ENCODE measurements around the gene UQCRC2. TPM values are rescaled to one million over a fixed set of nuclear protein-coding genes. Genes with fewer than 3 reads are reported as not detected.

Gene UQCRC2
- polyA plus RNA-seq, 1 donor (not counting 4 experiments of a cell fraction or from before 2014, with no cell fraction given) = 255 TPM

DNA sequence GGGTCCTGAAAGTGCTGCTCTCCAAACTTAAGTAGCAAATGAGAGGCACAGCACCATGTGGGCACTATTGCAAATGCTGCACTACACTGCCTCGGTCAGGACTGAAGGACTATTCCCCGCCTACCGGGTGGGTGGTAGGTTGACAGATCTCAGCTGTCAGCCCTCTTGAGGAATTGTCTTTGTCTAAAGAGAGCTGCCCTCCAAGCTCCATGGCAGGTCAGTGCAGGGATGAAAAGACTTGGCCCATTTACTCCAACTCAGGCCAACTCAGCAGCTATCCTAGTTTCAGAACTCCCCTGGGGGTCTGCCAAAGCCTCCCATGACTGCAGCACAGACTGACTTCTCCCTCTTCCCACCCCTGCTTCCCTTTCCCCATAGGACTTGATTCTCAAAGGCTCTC is 51.2 kb downstream of the UQCRC2 start:
- dilution Hi-C loops (cut with MboI; ENCODE audit: extremely low pct_ligation_motif_present, low sequenced_read_pairs) = no loop called here
- FAIRE-seq (no peak), DNase-seq (ENCODE audit: low read depth, low spot score) (no peak)
- Histone ChIP-seq H4K20me1 (ENCODE audit: control insufficient read depth, extremely low read depth, insufficient read depth, low read length) (no peaks in the 10 kb centered on the region), H3K27me3 (ENCODE audit: control insufficient read depth, extremely low read depth, insufficient read depth, low read length) (no peaks in the 10 kb centered on the region), H3K36me3 (ENCODE audit: control insufficient read depth in 2 of 2, extremely low read depth in 1 of 2, insufficient read depth in 2 of 2, low read length in 2 of 2) (no peaks in the 10 kb centered on the region), H3K9me3 (ENCODE audit: control insufficient read depth, low read depth, low read length) (no peaks in the 10 kb centered on the region), H3K4me2 (ENCODE audit: control insufficient read depth, extremely low read depth, insufficient read depth, low read depth, low read length) (no peak overlapping the region), H3K27ac (ENCODE audit: control insufficient read depth, insufficient read depth, low read length) (no peak overlapping the region), H3K79me2 (ENCODE audit: control insufficient read depth, insufficient read depth, low read length) (peaks cover 19% of the 10 kb centered on the region), H3K4me3 (ENCODE audit: control insufficient read depth in 2 of 3, extremely low read depth in 1 of 3, insufficient read depth in 2 of 3, low read depth in 1 of 3, low read length in 3 of 3) (no peak overlapping the region), H3K9me1 (ENCODE audit: control insufficient read depth, extremely low read depth, insufficient read depth, low read length) (no peaks in the 10 kb centered on the region), H2AFZ (ENCODE audit: control insufficient read depth, low read length) (no peak overlapping the region), H3K4me1 (ENCODE audit: control insufficient read depth, extremely low read depth, insufficient read depth, low read length) (peaks cover 27% of the 10 kb centered on the region), H3K9ac (ENCODE audit: control insufficient read depth, extremely low read depth, insufficient read depth, low read length) (no peak overlapping the region)
- TF ChIP-seq, protein P1, sequence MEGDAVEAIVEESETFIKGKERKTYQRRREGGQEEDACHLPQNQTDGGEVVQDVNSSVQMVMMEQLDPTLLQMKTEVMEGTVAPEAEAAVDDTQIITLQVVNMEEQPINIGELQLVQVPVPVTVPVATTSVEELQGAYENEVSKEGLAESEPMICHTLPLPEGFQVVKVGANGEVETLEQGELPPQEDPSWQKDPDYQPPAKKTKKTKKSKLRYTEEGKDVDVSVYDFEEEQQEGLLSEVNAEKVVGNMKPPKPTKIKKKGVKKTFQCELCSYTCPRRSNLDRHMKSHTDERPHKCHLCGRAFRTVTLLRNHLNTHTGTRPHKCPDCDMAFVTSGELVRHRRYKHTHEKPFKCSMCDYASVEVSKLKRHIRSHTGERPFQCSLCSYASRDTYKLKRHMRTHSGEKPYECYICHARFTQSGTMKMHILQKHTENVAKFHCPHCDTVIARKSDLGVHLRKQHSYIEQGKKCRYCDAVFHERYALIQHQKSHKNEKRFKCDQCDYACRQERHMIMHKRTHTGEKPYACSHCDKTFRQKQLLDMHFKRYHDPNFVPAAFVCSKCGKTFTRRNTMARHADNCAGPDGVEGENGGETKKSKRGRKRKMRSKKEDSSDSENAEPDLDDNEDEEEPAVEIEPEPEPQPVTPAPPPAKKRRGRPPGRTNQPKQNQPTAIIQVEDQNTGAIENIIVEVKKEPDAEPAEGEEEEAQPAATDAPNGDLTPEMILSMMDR (optimal IDR thresholded peaks at IDR 0.05 in 1 of 3, IDR thresholded peaks at IDR 0.05 in 1 of 3, conservative IDR thresholded peaks at IDR 0.05 in 1 of 3; ENCODE audit: extremely low read depth in 1 of 3, insufficient read depth in 2 of 3, low read length in 3 of 3) = no peak
- TF ChIP-seq EZH2 (IDR thresholded peaks at IDR 0.05; ENCODE audit: low read length) = no peak

- Histone ChIP-seq H2AFZ (ENCODE audit: control insufficient read depth, low read length) (no peak overlapping the region), H4K20me1 (ENCODE audit: control insufficient read depth, extremely low read depth, insufficient read depth, low read length) (no peaks in the 10 kb centered on the region), H3K36me3 (ENCODE audit: control insufficient read depth in 2 of 2, extremely low read depth in 1 of 2, insufficient read depth in 2 of 2, low read length in 2 of 2) (peaks cover 0 to under 1% of the 10 kb centered on the region in 2 experiments), H3K9me3 (ENCODE audit: control insufficient read depth, low read depth, low read length) (no peaks in the 10 kb centered on the region), H3K27ac (ENCODE audit: control insufficient read depth, insufficient read depth, low read length) (no peak overlapping the region), H3K27me3 (ENCODE audit: control insufficient read depth, extremely low read depth, insufficient read depth, low read length) (no peaks in the 10 kb centered on the region), H3K4me1 (ENCODE audit: control insufficient read depth, extremely low read depth, insufficient read depth, low read length) (peaks cover 26% of the 10 kb centered on the region), H3K9ac (ENCODE audit: control insufficient read depth, extremely low read depth, insufficient read depth, low read length) (no peak overlapping the region), H3K4me2 (ENCODE audit: control insufficient read depth, extremely low read depth, insufficient read depth, low read depth, low read length) (no peak overlapping the region), H3K4me3 (ENCODE audit: control insufficient read depth in 2 of 3, extremely low read depth in 1 of 3, insufficient read depth in 2 of 3, low read depth in 1 of 3, low read length in 3 of 3) (no peak overlapping the region), H3K9me1 (ENCODE audit: control insufficient read depth, extremely low read depth, insufficient read depth, low read length) (no peaks in the 10 kb centered on the region), H3K79me2 (ENCODE audit: control insufficient read depth, insufficient read depth, low read length) (peaks cover 33% of the 10 kb centered on the region)
- no peak for TF ChIP-seq EZH2 (IDR thresholded peaks at IDR 0.05; ENCODE audit: low read length)
- TF ChIP-seq, protein P1 (optimal IDR thresholded peaks at IDR 0.05 in 1 of 3, IDR thresholded peaks at IDR 0.05 in 1 of 3, conservative IDR thresholded peaks at IDR 0.05 in 1 of 3; ENCODE audit: extremely low read depth in 1 of 3, insufficient read depth in 2 of 3, low read length in 3 of 3) = no peak
- no peak for DNase-seq (ENCODE audit: low read depth, low spot score)
- FAIRE-seq = no peak
- dilution Hi-C loops (cut with MboI; ENCODE audit: extremely low pct_ligation_motif_present, low sequenced_read_pairs) = no loop called here
These were observed 52.6 kb downstream of the UQCRC2 start for GRCh38 chr16:22005746-22006145.
